ENCODE measurements around the gene EMP1. TPM values are rescaled to one million over a fixed set of nuclear protein-coding genes. Genes with fewer than 3 reads are reported as not detected.

Gene EMP1
- total and polyA plus RNA-seq, 9 of the 15 experiments (the other 6 are each of a cell fraction or from before 2014, with no cell fraction given), result 0.10 to 0.60 TPM; not detected in 7

DNA sequence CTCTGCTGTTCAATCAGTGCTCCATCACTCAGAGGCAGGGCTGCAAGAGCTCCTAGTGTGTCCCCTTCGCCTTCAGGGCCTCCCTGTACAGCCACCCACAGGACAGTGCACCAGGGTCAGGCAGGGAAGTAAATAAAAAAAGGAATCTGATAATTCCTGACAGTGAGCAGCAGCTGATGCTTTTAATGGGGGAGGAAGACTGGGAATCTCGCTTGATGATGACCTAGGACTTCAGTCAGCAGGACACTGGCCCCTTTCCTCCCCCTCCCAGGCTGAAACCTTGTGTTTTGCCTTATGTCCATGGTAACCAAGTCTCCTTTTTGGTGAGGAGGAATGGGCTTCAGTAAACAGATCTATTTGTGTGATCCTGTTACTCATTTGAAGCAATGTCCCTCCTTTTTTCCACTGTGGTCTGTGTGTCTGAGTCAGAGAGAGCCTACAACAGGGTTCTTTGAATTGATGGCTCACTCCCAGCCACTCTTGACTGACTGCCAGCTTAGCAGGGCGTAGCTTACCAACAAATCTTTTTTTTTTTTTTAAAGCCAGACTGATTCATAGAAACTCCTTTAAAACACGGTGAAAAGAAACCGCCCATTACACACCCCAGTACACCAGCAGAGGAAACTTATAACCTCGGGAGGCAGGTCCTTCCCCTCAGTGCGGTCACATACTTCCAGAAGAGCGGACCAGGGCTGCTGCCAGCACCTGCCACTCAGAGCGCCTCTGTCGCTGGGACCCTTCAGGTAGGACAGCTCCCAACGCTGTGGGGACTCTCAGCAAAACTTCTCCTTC, at the start of gene EMP1 (continued):
- no peak for TF ChIP-seq MCM3 (IDR thresholded peaks at IDR 0.05)

DNA sequence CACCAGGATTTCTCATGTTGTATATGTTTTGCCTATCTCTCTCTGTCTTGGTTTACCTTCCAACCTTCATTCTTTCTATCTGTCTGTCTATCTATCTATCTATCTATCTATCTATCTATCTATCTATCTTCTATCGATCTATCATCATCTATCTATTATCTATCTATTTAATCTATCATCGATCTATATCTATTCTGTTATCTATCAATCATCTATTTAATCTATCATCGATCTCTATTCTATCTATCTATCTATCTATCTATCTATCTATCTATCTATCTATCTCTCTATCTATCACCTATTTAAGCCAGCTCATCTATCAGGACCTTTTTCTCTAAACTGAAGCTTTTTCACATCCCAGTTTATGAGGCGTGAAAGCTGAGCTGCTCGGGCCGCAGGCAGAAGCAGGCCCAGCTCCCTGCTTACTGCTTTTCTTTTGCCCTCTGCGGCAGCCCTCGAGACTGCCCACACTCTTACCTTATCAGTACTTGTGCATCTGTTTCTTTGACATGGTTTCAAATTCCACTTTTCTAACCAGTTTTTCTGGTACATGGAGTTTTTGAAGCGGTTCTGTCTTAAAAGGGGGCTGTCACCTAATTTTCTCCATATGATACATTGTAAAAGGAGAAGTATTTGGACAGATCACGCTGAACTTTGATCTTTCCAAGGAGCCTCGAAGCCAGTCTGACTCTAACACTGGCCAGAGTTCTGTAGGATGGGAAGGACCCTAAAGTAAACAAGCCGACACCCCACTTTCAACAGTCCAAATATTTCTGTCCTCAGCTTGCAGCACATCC, 48.6 kb upstream of the EMP1 start:
- Histone ChIP-seq H3K27me3 (ENCODE audit: control insufficient read depth in 2 of 2, insufficient read depth in 2 of 2, low read length in 2 of 2) (no peaks in the 10 kb centered on the region), H3K36me3 (ENCODE audit: control insufficient read depth, insufficient read depth, low read length) (no peaks in the 10 kb centered on the region), H3K4me1 (replicated peaks in 1 of 2; ENCODE audit: control insufficient read depth in 2 of 2, insufficient read depth in 2 of 2, low read length in 2 of 2) (no peaks in the 10 kb centered on the region), H3K9ac (ENCODE audit: insufficient read depth in 1 of 2, low read depth in 2 of 2, low read length in 2 of 2) (no peak overlapping the region), H3K9me1 (ENCODE audit: control insufficient read depth, insufficient read depth, low read length) (no peaks in the 10 kb centered on the region), H3K79me2 (ENCODE audit: control insufficient read depth, insufficient read depth, low read length) (no peaks in the 10 kb centered on the region), H4K20me1 (replicated peaks; ENCODE audit: control insufficient read depth, insufficient read depth, low read length) (no peaks in the 10 kb centered on the region), H3K9me3 (replicated peaks; ENCODE audit: control insufficient read depth, insufficient read depth, low read depth, low read length) (no peaks in the 10 kb centered on the region), H2AFZ (ENCODE audit: low read depth, low read length) (no peak overlapping the region), H3K4me3 (no peak overlapping the region), H3K4me2 (ENCODE audit: insufficient read depth, low read length) (no peak overlapping the region), H3K27ac (ENCODE audit: extremely low read depth, low read depth, low read length) (no peak overlapping the region)
- no TSS peak for BruUV-seq (replicated peaks)
- POLR2A ChIA-PET, result no interaction called here
- DNase-seq (ENCODE audit: extremely low read depth in 1 of 4, low spot score in 3 of 4) (peak in 2 of 4 experiments; percentile 8 to 10), ATAC-seq (no peak), FAIRE-seq (no peak)
- CTCF ChIA-PET (ENCODE audit: low intra/inter-chr PET ratio), result no interaction called here
- intact Hi-C loops (cut with micrococcal nuclease), result no loop called here
- TF ChIP-seq, protein P1, sequence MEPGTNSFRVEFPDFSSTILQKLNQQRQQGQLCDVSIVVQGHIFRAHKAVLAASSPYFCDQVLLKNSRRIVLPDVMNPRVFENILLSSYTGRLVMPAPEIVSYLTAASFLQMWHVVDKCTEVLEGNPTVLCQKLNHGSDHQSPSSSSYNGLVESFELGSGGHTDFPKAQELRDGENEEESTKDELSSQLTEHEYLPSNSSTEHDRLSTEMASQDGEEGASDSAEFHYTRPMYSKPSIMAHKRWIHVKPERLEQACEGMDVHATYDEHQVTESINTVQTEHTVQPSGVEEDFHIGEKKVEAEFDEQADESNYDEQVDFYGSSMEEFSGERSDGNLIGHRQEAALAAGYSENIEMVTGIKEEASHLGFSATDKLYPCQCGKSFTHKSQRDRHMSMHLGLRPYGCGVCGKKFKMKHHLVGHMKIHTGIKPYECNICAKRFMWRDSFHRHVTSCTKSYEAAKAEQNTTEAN (CRISPR knock-in tag; IDR thresholded peaks at IDR 0.05), result no peak
- TF ChIP-seq, protein P2, sequence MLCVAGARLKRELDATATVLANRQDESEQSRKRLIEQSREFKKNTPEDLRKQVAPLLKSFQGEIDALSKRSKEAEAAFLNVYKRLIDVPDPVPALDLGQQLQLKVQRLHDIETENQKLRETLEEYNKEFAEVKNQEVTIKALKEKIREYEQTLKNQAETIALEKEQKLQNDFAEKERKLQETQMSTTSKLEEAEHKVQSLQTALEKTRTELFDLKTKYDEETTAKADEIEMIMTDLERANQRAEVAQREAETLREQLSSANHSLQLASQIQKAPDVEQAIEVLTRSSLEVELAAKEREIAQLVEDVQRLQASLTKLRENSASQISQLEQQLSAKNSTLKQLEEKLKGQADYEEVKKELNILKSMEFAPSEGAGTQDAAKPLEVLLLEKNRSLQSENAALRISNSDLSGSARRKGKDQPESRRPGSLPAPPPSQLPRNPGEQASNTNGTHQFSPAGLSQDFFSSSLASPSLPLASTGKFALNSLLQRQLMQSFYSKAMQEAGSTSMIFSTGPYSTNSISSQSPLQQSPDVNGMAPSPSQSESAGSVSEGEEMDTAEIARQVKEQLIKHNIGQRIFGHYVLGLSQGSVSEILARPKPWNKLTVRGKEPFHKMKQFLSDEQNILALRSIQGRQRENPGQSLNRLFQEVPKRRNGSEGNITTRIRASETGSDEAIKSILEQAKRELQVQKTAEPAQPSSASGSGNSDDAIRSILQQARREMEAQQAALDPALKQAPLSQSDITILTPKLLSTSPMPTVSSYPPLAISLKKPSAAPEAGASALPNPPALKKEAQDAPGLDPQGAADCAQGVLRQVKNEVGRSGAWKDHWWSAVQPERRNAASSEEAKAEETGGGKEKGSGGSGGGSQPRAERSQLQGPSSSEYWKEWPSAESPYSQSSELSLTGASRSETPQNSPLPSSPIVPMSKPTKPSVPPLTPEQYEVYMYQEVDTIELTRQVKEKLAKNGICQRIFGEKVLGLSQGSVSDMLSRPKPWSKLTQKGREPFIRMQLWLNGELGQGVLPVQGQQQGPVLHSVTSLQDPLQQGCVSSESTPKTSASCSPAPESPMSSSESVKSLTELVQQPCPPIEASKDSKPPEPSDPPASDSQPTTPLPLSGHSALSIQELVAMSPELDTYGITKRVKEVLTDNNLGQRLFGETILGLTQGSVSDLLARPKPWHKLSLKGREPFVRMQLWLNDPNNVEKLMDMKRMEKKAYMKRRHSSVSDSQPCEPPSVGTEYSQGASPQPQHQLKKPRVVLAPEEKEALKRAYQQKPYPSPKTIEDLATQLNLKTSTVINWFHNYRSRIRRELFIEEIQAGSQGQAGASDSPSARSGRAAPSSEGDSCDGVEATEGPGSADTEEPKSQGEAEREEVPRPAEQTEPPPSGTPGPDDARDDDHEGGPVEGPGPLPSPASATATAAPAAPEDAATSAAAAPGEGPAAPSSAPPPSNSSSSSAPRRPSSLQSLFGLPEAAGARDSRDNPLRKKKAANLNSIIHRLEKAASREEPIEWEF (CRISPR knock-in tag; IDR thresholded peaks at IDR 0.05), result peak; percentile 73; the same call in 1 of the 2 replicates
- TF ChIP-seq DACH1 (IDR thresholded peaks at IDR 0.05; ENCODE audit: partially characterized antibody), result peak; percentile 89
- 3% methylated on average over 11 of the region's 12 CpGs for WGBS (ENCODE audit: insufficient coverage, low coverage, missing lambda C conversion rate)
- in situ Hi-C loops (cut with MboI), result no loop called here
